ENCODE data around the gene LEF1. TPM values are rescaled to one million over a fixed set of nuclear protein-coding genes. Genes with fewer than 3 reads are reported as not detected.

Gene LEF1
- total and polyA plus RNA-seq, 2 donors (not counting 1 experiment from before 2014, with no cell fraction given): 2.4 to 5.1 TPM

DNA sequence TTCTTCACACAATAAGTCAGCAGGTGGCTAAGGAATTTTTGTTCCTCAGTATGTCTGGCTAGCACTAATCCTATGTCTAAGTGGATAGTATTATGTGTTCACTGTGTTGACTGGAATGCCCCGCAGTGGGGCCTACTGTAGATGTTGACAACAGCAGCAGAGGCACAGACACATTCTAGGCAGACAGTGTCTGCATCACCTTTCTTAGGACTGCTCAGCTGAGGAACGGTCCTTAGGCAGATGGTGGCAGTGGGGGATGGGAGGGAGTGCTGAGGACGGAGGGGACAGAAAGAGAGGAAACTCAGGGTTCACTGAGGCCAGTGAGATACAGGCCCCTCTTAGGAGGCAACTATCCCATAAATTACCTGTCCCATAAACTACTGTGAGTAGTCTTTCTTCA, 44.6 kb upstream of the LEF1 start:
- Histone ChIP-seq H3K27me3 (replicated peaks in 1 of 4; ENCODE audit: control extremely low read depth in 1 of 4, control insufficient read depth in 3 of 4, insufficient read depth in 4 of 4, low read length in 3 of 4) (no peaks in the 10 kb centered on the region), H4K20me1 (ENCODE audit: control insufficient read depth, insufficient read depth, low read length, poor library complexity, severe bottlenecking) (no peaks in the 10 kb centered on the region), H3K27ac (ENCODE audit: low read length in 2 of 2) (no peak overlapping the region), H3K36me3 (replicated peaks in 1 of 2; ENCODE audit: control extremely low read depth in 1 of 2, control insufficient read depth in 1 of 2, extremely low read depth in 1 of 2, insufficient read depth in 2 of 2, low read length in 1 of 2) (no peaks in the 10 kb centered on the region), H3K79me2 (ENCODE audit: control insufficient read depth, insufficient read depth, low read length) (no peaks in the 10 kb centered on the region), H3K4me1 (ENCODE audit: control insufficient read depth in 2 of 2, insufficient read depth in 2 of 2, low read length in 2 of 2) (no peaks in the 10 kb centered on the region), H3K9ac (ENCODE audit: low read length) (no peak overlapping the region), H3K9me3 (ENCODE audit: control extremely low read depth in 1 of 3, control insufficient read depth in 2 of 3, insufficient read depth in 1 of 3, low read length in 2 of 3) (peaks cover 0 to 1% (median 0%) of the 10 kb centered on the region in 3 donors), H3K4me3 (ENCODE audit: control extremely low read depth in 1 of 5, extremely low read depth in 1 of 5, insufficient read depth in 1 of 5, low read depth in 2 of 5, low read length in 4 of 5) (no peak overlapping the region), H3K4me2 (replicated peaks; ENCODE audit: low read depth, low read length, poor library complexity, severe bottlenecking) (no peak overlapping the region), H2AFZ (ENCODE audit: insufficient read depth, low read depth, low read length, poor library complexity, severe bottlenecking) (no peak overlapping the region)
- ATAC-seq (ENCODE audit: low read depth) (no peak), DNase-seq (no peak)
- H3K9me3 Mint-ChIP-seq (ENCODE audit: insufficient read depth): peaks cover 6% of the 10 kb centered on the region
- intact Hi-C loops (cut with micrococcal nuclease): no loop called here
- WGBS (ENCODE audit: insufficient coverage): 92% methylated on average over 2 of the region's 3 CpGs
- no peak overlapping the region for H3K27ac Mint-ChIP-seq
- no peak for TF ChIP-seq EZH2 (IDR thresholded peaks at IDR 0.05; ENCODE audit: borderline replicate concordance, insufficient read depth, low read depth, low read length, poor library complexity, severe bottlenecking)
- TF ChIP-seq, protein P1, sequence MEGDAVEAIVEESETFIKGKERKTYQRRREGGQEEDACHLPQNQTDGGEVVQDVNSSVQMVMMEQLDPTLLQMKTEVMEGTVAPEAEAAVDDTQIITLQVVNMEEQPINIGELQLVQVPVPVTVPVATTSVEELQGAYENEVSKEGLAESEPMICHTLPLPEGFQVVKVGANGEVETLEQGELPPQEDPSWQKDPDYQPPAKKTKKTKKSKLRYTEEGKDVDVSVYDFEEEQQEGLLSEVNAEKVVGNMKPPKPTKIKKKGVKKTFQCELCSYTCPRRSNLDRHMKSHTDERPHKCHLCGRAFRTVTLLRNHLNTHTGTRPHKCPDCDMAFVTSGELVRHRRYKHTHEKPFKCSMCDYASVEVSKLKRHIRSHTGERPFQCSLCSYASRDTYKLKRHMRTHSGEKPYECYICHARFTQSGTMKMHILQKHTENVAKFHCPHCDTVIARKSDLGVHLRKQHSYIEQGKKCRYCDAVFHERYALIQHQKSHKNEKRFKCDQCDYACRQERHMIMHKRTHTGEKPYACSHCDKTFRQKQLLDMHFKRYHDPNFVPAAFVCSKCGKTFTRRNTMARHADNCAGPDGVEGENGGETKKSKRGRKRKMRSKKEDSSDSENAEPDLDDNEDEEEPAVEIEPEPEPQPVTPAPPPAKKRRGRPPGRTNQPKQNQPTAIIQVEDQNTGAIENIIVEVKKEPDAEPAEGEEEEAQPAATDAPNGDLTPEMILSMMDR (IDR thresholded peaks at IDR 0.05): no peak
- H3K27me3 Mint-ChIP-seq: no peaks in the 10 kb centered on the region
- H3K4me1 Mint-ChIP-seq: no peaks in the 10 kb centered on the region
- ChIA-PET POLR2A (no interaction called here), CTCF (no interaction called here)
- H3K4me3 Mint-ChIP-seq: no peak overlapping the region

DNA sequence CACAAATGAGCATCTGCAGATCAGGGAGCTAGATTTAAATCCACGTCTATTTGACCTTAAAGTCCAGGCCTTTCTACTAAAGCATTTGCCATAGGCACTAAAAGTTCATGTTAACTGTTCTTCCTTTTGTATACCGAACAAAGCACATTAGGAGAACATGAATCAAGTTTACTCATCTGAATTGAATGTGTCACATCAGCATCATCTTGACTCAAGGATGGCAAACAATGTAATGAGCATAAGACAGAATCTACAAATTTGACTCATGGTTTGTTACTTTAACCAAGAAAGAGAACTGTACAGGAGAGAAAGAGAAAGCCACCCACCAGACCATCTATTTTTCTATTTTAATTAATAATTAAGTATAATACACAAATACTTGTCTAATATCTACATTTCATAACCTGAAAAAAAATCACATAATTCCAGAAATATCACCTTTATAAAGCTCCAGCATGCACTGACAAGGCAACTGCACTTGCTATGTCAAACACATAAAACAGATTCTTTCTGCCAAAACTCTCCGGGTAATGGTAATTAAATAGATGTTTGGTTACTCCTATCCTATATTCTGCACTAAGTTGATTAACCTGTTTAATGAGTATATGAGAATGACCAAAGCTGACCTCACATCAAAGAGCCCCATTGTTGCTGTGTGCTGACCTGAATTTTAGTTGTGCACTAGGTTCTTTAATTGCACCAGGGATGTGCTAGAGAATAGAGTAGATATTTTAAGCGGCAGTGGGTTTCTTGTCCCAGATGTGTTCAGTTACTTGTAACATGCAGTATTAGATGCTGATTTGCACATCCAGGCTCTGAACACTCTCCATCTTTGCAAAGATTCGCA, 42.5 kb upstream of the LEF1 start:
- no peaks in the 10 kb centered on the region for H4K20me1 ChIP-seq (ENCODE audit: control insufficient read depth, insufficient read depth, low read length, poor library complexity, severe bottlenecking)
- Mint-ChIP-seq H3K27me3 (no peaks in the 10 kb centered on the region), H3K27ac (no peak overlapping the region), H3K4me3 (no peak overlapping the region), H3K4me1 (no peaks in the 10 kb centered on the region), H3K9me3 (ENCODE audit: insufficient read depth) (peaks cover under 1% of the 10 kb centered on the region)
- 96% methylated on average over 2 of the region's 5 CpGs for WGBS (ENCODE audit: insufficient coverage)
- no peaks in the 10 kb centered on the region for H3K9me3 ChIP-seq (ENCODE audit: control extremely low read depth in 1 of 3, control insufficient read depth in 2 of 3, insufficient read depth in 1 of 3, low read length in 2 of 3)
- intact Hi-C loops (cut with micrococcal nuclease): no loop called here
- no peak for TF ChIP-seq EZH2 (IDR thresholded peaks at IDR 0.05; ENCODE audit: borderline replicate concordance, insufficient read depth, low read depth, low read length, poor library complexity, severe bottlenecking)
- TF ChIP-seq, protein P1 (IDR thresholded peaks at IDR 0.05): no peak
- H3K4me2 ChIP-seq (replicated peaks; ENCODE audit: low read depth, low read length, poor library complexity, severe bottlenecking): no peak overlapping the region
- ChIA-PET CTCF (no interaction called here), POLR2A (no interaction called here)
- H3K4me1 ChIP-seq (ENCODE audit: control insufficient read depth in 2 of 2, insufficient read depth in 2 of 2, low read length in 2 of 2): no peaks in the 10 kb centered on the region
- H3K27me3 ChIP-seq (replicated peaks in 1 of 4; ENCODE audit: control extremely low read depth in 1 of 4, control insufficient read depth in 3 of 4, insufficient read depth in 4 of 4, low read length in 3 of 4): no peaks in the 10 kb centered on the region
- no peak overlapping the region for H3K9ac ChIP-seq (ENCODE audit: low read length)
- H3K36me3 ChIP-seq (replicated peaks in 1 of 2; ENCODE audit: control extremely low read depth in 1 of 2, control insufficient read depth in 1 of 2, extremely low read depth in 1 of 2, insufficient read depth in 2 of 2, low read length in 1 of 2): no peaks in the 10 kb centered on the region
- H3K27ac ChIP-seq (ENCODE audit: low read length in 2 of 2): no peak overlapping the region
- ATAC-seq (ENCODE audit: low read depth): no peak
- DNase-seq: no peak
- no peaks in the 10 kb centered on the region for H3K79me2 ChIP-seq (ENCODE audit: control insufficient read depth, insufficient read depth, low read length)
- H3K4me3 ChIP-seq (ENCODE audit: control extremely low read depth in 1 of 5, extremely low read depth in 1 of 5, insufficient read depth in 1 of 5, low read depth in 2 of 5, low read length in 4 of 5): no peak overlapping the region
- no peak overlapping the region for H2AFZ ChIP-seq (ENCODE audit: insufficient read depth, low read depth, low read length, poor library complexity, severe bottlenecking)

Data from B cell (primary cell).